Lower lobe of right lung (tissue), 2 donors: ENCODE data around the gene DUSP28. TPM values are rescaled to one million over a fixed set of nuclear protein-coding genes. Genes with fewer than 3 reads are reported as not detected.

Source experiments
- ATAC-seq, 2 donors: fragments of 200-7000 bp; cut with Tn5 transposase; one replicate each; pipeline ENCODE4 v1.9.1; 2020 to 2022; ENCODE audit warnings: mild to moderate bottlenecking in 2 of 2, moderate library complexity in 2 of 2
- DNase-seq: peaks from one replicate; pipeline ENCODE4 v3.0.0-alpha.2; 2020
- H3K27ac ChIP-seq: fragments of 200-600 bp; one replicate; pipeline ENCODE4 v1.8.0; 2022
- H3K27me3 ChIP-seq: fragments of 200-600 bp; one replicate; pipeline ENCODE4 v1.8.0; 2022; ENCODE audit warnings: low read depth
- H3K36me3 ChIP-seq: fragments of 200-600 bp; one replicate; pipeline ENCODE4 v1.8.0; 2022; ENCODE audit warnings: mild to moderate bottlenecking
- H3K4me1 ChIP-seq: fragments of 200-600 bp; one replicate; pipeline ENCODE4 v1.8.0; 2022
- H3K4me3 ChIP-seq: fragments of 200-600 bp; one replicate; pipeline ENCODE4 v1.8.0; 2022; ENCODE audit warnings: mild to moderate bottlenecking
- H3K9me3 ChIP-seq: fragments of 200-600 bp; one replicate; pipeline ENCODE4 v1.8.0; 2022
- CTCF ChIP-seq: fragments of 200-600 bp; IDR thresholded peaks from one replicate; pipeline ENCODE4 v1.8.0; 2022; ENCODE audit warnings: antibody characterized with exemption, mild to moderate bottlenecking
- intact Hi-C: fragments of 100-400 bp; cut with DNase I; formaldehyde crosslinking; loops from one replicate; pipeline ENCODE4 v1.11.0; 2022
- total RNA-seq: library from RNA; stranded (reverse); fragmentation: NEBNext Ultra II Directional; extraction: Animal tissue kit (Norgen Biotek cat#: 25700); gene quantifications from one replicate; pipeline ENCODE4 v1.2.1, GENCODE V29; 2021
- donor health status: DM: no; HTN: yes; CAD: no; lungs with severe emphysema.

The DUSP28 gene
- total RNA-seq, 1 donor from 2014 or later = 5.7 TPM

- peak overlapping the region; percentile 85 for H3K4me3 ChIP-seq
- peak overlapping the region; percentile 91 for H3K27ac ChIP-seq
- H3K36me3 ChIP-seq = peaks cover 9% of the 10 kb centered on the region
- no peak for TF ChIP-seq CTCF
- ATAC-seq (no peak), DNase-seq (no peak)
- intact Hi-C loops = no loop called here
- H3K9me3 ChIP-seq = no peaks in the 10 kb centered on the region
- H3K27me3 ChIP-seq = no peaks in the 10 kb centered on the region
- peaks cover 71% of the 10 kb centered on the region for H3K4me1 ChIP-seq
These were observed 4.6 kb downstream of the DUSP28 start for GRCh38 chr2:240564561-240565332.

- no peak for TF ChIP-seq CTCF
- ATAC-seq = peak; percentile 78 to 79
These were observed 5.4 kb downstream of the DUSP28 start for GRCh38 chr2:240565333-240566202.

GRCh38 chr2:240566203-240567136 lies 6.3 kb downstream of the DUSP28 start:
- ATAC-seq (peak; percentile 90), DNase-seq (peak; percentile 98)
- intact Hi-C loops = no loop called here
- H3K9me3 ChIP-seq = no peaks in the 10 kb centered on the region
- H3K4me1 ChIP-seq = peaks cover 78% of the 10 kb centered on the region
- H3K27me3 ChIP-seq = no peaks in the 10 kb centered on the region
- TF ChIP-seq CTCF = peak; percentile 98
- peaks cover 9% of the 10 kb centered on the region for H3K36me3 ChIP-seq
- H3K27ac ChIP-seq = peak overlapping the region; percentile 91
- H3K4me3 ChIP-seq = peak overlapping the region; percentile 85

More at GRCh38 chr2:240565333-240566202, 5.4 kb downstream of the DUSP28 start:
- Histone ChIP-seq H3K27ac (peak overlapping the region; percentile 91), H3K4me1 (peaks cover 76% of the 10 kb centered on the region), H3K27me3 (no peaks in the 10 kb centered on the region), H3K36me3 (peaks cover 9% of the 10 kb centered on the region), H3K9me3 (no peaks in the 10 kb centered on the region), H3K4me3 (peak overlapping the region; percentile 85)
- peak; percentile 96 for DNase-seq
- intact Hi-C loops = no loop called here

- intact Hi-C loops = no loop called here
- no peaks in the 10 kb centered on the region for H3K9me3 ChIP-seq
- no peaks in the 10 kb centered on the region for H3K27me3 ChIP-seq
- no peak for ATAC-seq
- peak overlapping the region; percentile 85 for H3K4me3 ChIP-seq
- H3K36me3 ChIP-seq = peaks cover 12% of the 10 kb centered on the region
- DNase-seq = peak; percentile 57
- no peak for TF ChIP-seq CTCF
- peak overlapping the region; percentile 91 for H3K27ac ChIP-seq
- H3K4me1 ChIP-seq = peaks cover 70% of the 10 kb centered on the region
These were observed 7.1 kb downstream of the DUSP28 start for GRCh38 chr2:240567137-240567871.
